NCI-H1930 (cell line): Measurements from ENCODE around the gene DARS2.

ENCODE experiments used
- DNase-seq, 2 experiments: peaks; one replicate each; lab custom pipeline; 2025; lab: John Stamatoyannopoulos, UW

DARS2 gene

GRCh38 chr1:173887627-173888026 is 63.2 kb downstream of the DARS2 start:
- no peak for DNase-seq

DNA sequence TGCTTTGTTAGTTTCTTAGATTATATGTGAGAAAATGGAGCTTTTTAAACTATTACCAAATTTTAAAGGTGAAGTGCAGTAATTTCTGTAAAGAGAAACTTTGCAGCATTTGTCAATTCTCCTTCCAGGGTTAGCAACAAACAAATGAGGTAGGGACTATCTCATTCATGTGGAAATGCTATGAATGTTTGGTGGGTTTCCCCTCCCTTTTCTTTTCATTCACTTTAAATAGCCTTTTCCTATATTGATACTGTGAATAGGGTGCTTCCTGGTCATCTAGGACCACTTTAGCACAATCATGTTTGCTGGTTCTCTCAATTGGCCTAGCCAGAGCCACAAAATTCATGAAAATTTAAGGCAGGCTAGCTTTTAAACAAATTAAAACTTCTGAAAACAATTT is 64.3 kb downstream of the DARS2 start:
- DNase-seq = no peak

- no peak for DNase-seq
These were observed 65.4 kb downstream of the DARS2 start for GRCh38 chr1:173889885-173890284.

- DNase-seq = no peak
These were observed 69.1 kb downstream of the DARS2 start for GRCh38 chr1:173893611-173894010.

DNA sequence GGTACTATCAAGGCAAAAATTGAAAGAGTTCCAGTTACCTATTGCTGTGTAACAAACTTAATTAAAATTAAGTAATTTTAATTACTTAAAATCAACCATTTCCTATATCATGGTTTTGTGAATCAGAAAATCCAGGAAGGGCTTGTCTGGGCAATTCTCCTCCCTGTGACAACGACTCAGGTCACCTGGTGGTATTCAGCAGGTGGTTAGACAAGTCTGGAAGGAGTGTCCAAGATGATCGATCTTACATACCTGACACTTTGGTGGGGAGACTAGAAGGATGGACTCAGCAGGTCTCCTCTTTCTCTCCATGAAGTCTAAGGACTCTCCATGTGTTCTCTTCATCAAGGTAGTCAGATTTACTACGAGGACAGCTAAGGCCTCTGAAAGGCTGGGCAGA is 69.7 kb downstream of the DARS2 start:
- no peak for DNase-seq

GRCh38 chr1:173900427-173900826 is 76.0 kb downstream of the DARS2 start:
- no peak for DNase-seq

GRCh38 chr1:173900992-173901391 is 76.5 kb downstream of the DARS2 start:
- no peak for DNase-seq

- DNase-seq = no peak
These were observed 79.5 kb downstream of the DARS2 start for GRCh38 chr1:173903827-173904531.
